K562 treated with DMSO at 1 percent for 4 hours (cell line): ENCODE data around the gene CNRIP1. TPM values are rescaled to one million over a fixed set of nuclear protein-coding genes. Genes with fewer than 3 reads are reported as not detected.

Experiments used
- total RNA-seq: library from RNA; unstranded; fragments of 300-600 nt; gene quantifications from 2 replicates; pipeline ENCODE4 v1.2.3, GENCODE V29; 2022; ENCODE audit not compliant: insufficient read depth

The CNRIP1 gene, protein sequence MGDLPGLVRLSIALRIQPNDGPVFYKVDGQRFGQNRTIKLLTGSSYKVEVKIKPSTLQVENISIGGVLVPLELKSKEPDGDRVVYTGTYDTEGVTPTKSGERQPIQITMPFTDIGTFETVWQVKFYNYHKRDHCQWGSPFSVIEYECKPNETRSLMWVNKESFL
- 1.5 and 1.6 TPM in 2 replicates for total RNA-seq

DNA sequence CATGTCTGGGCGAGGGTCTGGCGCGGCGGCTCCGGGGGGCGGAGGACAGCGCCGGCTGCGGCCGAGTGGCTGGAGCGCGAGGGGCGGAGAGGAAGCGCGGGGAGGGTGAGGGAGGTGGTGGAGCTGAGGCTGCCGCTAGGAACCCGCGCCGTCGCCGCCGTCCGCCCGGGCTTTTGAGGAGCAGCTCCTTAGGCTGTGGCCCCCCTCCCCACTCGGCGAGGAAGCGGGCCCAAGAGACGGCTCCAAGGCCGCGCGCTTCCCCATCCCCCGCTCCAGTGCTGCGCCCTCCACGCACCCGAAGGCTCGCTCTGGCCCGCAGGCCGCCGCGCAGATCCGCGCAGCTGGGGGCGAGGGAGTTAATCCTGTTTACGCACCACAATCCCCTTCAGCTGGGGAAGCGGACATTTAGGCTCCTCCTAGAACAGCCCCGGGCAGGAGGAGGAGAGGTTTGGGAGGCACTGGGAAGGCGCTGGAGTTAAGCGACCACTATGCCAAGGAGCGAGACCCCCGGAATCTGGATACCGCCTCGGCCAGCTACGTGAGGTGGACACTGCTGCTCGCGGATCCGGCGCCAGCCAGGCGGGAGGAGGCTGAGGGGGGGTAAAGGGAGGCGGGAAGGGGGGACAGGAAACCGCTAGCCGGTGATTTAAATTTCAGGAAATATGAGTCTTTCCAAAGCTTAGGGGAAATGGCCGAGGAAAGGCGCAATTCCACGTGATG lies at the start of gene CNRIP1:
CNRIP1 (minus strand) TSS at position 552 of the 720 bp plus-strand sequence; CDS start at position 3, 549 bp downstream.

DNA sequence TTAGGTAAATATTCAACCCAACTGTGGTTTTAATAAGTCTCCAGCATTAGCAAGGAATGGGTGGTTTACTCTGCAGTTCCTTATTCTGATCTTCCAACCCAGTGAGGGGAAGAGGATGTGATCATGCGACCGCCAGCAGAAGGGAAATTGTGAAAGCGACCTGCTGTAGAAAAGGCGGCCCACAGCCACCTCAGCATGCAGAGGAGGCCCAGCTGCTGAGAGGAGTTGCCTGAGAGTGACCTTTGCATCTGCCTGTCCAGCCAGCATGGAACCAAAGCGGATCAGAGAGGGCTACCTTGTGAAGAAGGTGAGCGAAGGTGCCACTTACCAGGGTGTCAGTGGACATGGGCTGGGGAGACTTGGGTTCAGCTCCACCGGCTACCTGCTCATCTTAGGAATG lies 45.3 kb upstream of the CNRIP1 start, which contains the start of gene PLEK:
PLEK (plus strand) TSS at position 196 of the 400 bp plus-strand sequence; CDS start at position 266, 70 bp downstream.

DNA sequence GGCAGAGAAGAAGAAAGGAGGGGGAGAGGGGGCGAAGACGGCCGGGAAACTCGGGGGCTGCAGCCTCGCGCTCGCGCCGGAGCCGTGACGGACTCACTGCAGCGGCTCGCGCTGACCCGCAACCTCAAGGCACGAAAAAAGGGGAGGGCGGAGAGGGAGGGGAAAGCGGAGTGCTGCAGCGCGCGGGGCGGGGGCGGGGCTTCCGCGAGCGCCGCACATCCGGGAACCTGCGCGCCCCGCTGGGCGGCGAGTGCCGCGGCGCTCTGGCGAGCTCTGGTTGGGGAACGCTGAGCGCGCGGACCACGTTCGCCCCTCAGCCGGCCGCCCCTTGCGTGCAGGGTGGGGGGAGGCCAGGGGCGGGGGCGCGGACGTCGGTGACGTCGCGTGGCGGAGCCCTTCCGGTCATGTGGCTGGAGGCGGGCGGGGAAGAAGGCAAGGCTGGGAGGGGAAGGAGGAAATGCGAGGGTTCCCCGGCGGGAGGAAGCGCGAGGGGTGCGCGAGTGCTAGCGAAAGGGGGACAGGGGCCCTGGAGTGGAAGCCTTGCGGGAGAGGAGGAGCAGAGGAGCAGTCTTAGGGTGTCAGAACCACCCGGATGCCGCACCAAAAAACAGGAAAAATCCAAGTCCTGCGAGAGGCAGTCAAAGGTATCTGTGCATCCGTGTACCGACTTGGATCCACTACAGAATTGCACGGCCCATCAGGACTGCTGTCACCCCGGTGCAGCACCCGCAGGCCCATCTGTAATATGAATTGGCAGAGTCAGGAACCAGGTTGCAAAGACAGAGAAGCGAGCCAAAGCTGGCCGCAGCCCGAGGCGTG lies 67.1 kb downstream of the CNRIP1 start, which contains the start of gene PPP3R1:
PPP3R1 (minus strand) TSS at position 133 of the 819 bp plus-strand sequence. CDS start 405 bp downstream, outside the sequence.

Other genes starting within 250 kb of the CNRIP1 start
- 7.8 and 10.4 TPM in 2 replicates for gene PNO1, start 162.1 kb downstream of the CNRIP1 start, total RNA-seq
- gene PPP3R1, start 67.4 kb downstream of the CNRIP1 start, total RNA-seq = 28.0 and 34.6 TPM in 2 replicates
- gene PLEK, start 45.3 kb upstream of the CNRIP1 start, total RNA-seq = 1.1 and 1.7 TPM in 2 replicates
- 0.76 and 1.2 TPM in 2 replicates for gene FBXO48, start 147.3 kb upstream of the CNRIP1 start, total RNA-seq
- 0.81 and 1.2 TPM in 2 replicates for gene APLF, start 147.6 kb upstream of the CNRIP1 start, total RNA-seq